C4-2B (cell line): ENCODE measurements around the gene ATP6V1E1.

Experiments used
- ZFX ChIP-seq: fragments of 450-650 bp; IDR thresholded peaks from 2 replicates; pipeline ENCODE4 v1.6.1; 2017
- TF ChIP-seq, protein P1 (sequence below): fragments of 450-650 bp; conservative IDR thresholded peaks from 2 replicates; pipeline ENCODE4 v1.5.1; 2017; ENCODE audit warnings: mild to moderate bottlenecking

DNA sequence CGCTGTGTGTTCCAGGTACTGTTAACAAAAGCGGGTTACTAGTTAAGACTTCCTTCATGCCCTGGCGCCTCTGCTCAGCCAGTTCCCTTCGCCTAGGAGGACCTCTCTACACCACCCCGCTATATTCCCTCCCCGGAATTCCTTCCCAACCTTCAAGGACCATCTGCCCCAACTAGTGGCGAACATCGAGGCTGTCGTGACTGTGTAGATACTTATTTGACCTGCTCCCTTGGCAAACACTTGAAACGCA is 9.6 kb upstream of the ATP6V1E1 start:
- TF ChIP-seq, protein P1, sequence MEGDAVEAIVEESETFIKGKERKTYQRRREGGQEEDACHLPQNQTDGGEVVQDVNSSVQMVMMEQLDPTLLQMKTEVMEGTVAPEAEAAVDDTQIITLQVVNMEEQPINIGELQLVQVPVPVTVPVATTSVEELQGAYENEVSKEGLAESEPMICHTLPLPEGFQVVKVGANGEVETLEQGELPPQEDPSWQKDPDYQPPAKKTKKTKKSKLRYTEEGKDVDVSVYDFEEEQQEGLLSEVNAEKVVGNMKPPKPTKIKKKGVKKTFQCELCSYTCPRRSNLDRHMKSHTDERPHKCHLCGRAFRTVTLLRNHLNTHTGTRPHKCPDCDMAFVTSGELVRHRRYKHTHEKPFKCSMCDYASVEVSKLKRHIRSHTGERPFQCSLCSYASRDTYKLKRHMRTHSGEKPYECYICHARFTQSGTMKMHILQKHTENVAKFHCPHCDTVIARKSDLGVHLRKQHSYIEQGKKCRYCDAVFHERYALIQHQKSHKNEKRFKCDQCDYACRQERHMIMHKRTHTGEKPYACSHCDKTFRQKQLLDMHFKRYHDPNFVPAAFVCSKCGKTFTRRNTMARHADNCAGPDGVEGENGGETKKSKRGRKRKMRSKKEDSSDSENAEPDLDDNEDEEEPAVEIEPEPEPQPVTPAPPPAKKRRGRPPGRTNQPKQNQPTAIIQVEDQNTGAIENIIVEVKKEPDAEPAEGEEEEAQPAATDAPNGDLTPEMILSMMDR = no peak
- no peak for TF ChIP-seq ZFX
